IPS-20b (cell line): Measurements from ENCODE around the gene PDHX.

Experiments
- H3K27ac ChIP-seq: one replicate; pipeline ENCODE4 v1.5.1; 2013; ENCODE audit warnings: low read length
- H3K27me3 ChIP-seq: 2 replicates; pipeline ENCODE4 v1.6.1; 2013; ENCODE audit warnings: mild to moderate bottlenecking, low read length, inconsistent platforms; ENCODE audit not compliant: insufficient read depth
- H3K36me3 ChIP-seq: 2 replicates; pipeline ENCODE4 v1.6.1; 2013; ENCODE audit warnings: low read depth, mild to moderate bottlenecking, inconsistent platforms, low read length, moderate library complexity; ENCODE audit not compliant: insufficient read depth
- H3K4me1 ChIP-seq: 2 replicates; pipeline ENCODE4 v1.6.1; 2013; ENCODE audit warnings: mild to moderate bottlenecking, control low read depth, inconsistent platforms, low read length, moderate library complexity; ENCODE audit not compliant: insufficient read depth
- H3K4me3 ChIP-seq: 2 replicates; pipeline ENCODE4 v1.5.1; 2013; ENCODE audit warnings: mild to moderate bottlenecking, low read length, inconsistent platforms
- H3K9ac ChIP-seq: 2 replicates; pipeline ENCODE4 v1.6.1; 2013; ENCODE audit warnings: low read depth, mild to moderate bottlenecking, inconsistent platforms, low read length, moderate library complexity
- H3K9me3 ChIP-seq: 2 replicates; pipeline ENCODE4 v1.6.1; 2013; ENCODE audit warnings: mild to moderate bottlenecking, low read depth, low read length, inconsistent platforms; ENCODE audit not compliant: insufficient read depth

The PDHX gene

DNA sequence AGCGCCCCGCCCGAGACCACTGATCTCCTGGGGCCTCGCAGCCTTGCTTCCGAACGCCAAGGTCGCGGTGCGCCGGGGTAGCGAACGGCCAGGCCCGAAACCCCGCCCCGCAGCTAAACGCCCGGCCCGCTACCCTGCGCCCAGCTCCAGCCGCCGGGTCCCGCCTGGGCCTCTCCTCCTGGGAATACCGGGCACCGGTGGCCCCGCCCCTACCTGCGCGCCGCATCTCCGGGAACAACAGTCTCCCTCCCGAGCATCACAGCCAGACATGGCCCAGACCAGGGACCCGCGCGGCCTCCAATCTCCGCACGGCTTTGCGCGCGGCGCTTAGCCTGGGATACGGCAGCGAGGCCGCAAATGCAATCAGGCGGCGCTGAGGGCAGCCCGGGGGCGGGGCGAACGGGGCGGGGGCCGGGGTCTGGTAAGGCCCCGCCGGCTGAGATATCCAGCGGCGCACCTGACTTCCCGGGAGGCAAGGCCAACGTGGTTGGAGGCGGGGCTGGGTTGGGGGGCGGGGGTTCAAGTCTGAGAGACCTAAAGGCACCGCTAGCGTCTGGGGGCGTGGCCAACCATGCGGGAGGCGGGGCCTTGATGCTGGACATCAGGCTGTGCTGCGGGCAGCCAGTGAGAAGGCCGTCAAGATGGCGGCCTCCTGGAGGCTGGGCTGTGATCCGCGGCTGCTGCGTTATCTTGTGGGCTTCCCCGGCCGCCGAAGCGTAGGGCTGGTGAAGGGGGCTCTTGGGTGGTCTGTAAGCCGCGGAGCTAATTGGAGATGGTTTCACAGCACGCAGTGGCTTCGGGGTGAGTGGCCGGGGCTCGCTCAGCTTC is at the start of gene PDHX, which contains the start of gene APIP:
PDHX (plus strand) TSS at position 604 of the 828 bp plus-strand sequence; CDS start at position 642, 38 bp downstream.
APIP (minus strand) TSS at position 365 of the 828 bp plus-strand sequence; CDS start at position 270, 95 bp downstream.
- peak within 1 kb of the TSS; percentile 87 for H3K27ac ChIP-seq
- peaks cover 5% of the 10 kb centered on the region; the same call in 1 of the 2 replicates for H3K4me1 ChIP-seq
- peak within 1 kb of the TSS; percentile 98 for H3K9ac ChIP-seq
- H3K9me3 ChIP-seq = no peaks in the 10 kb centered on the region
- peaks cover 23% of the 10 kb centered on the region; the same call in 1 of the 2 replicates for H3K36me3 ChIP-seq
- H3K27me3 ChIP-seq = no peaks in the 10 kb centered on the region
- peak within 1 kb of the TSS; percentile 99 for H3K4me3 ChIP-seq

DNA sequence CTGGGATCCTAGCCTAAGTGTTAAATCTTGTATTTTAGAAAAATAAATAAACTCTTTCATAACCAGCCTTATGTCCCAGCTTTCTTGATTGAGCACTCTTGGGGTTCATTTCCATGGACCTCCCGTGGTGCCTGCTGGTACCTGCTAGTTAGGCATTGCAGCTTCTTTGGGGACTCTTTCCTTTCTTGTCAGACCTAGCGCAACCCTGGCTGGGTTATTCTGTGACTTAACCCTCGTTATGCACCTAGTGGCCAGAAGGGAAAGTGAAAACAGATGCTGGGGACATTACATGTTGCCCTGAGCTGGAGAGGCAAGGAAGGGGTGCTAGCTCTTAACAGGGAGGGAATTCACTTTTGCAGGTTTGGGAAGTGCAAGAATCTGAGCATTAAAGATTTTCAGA is 47.0 kb upstream of the PDHX start:
- H3K4me1 ChIP-seq = no peaks in the 10 kb centered on the region
- H3K9ac ChIP-seq = no peak overlapping the region
- H3K27ac ChIP-seq = no peak overlapping the region
- H3K36me3 ChIP-seq = no peaks in the 10 kb centered on the region
- no peaks in the 10 kb centered on the region for H3K27me3 ChIP-seq
- no peak overlapping the region for H3K4me3 ChIP-seq
- H3K9me3 ChIP-seq = no peaks in the 10 kb centered on the region

DNA sequence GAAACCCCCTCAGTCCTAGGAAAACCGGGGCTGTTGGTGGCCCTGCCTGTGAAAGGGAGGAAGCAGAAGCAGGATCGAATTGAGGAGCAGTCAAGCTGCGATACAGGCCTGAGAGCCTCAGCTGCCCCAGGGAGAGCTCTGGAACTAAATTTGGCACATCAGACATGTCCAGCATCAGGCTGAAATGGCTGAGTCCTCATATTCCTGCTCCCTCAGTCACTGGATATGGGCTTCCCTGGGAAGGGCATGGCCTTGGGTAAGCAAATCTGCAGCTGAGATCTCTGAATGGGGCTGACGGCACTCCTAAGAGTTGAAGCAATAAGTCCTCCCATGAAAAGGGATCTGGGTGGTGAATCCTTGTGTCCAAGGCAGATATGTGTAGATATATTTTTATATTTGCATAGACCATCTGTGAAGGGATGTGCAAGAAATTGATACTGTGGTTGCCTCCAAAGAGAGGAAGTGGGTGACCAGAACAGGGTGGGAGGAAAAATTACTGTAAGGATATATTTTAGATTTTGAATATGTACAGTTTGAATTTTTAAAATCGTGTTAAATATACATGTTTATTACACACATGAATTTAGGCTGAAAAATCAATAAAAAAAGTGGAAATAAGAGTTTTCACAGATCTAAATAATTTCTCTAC is 45.7 kb upstream of the PDHX start:
- no peaks in the 10 kb centered on the region for H3K36me3 ChIP-seq
- H3K9ac ChIP-seq = no peak overlapping the region
- no peaks in the 10 kb centered on the region for H3K9me3 ChIP-seq
- H3K27me3 ChIP-seq = no peaks in the 10 kb centered on the region
- no peak overlapping the region for H3K4me3 ChIP-seq
- H3K27ac ChIP-seq = no peak overlapping the region
- no peaks in the 10 kb centered on the region for H3K4me1 ChIP-seq

- H3K9ac ChIP-seq = no peak overlapping the region
- no peaks in the 10 kb centered on the region for H3K9me3 ChIP-seq
- no peaks in the 10 kb centered on the region for H3K27me3 ChIP-seq
- H3K36me3 ChIP-seq = peaks cover 15% of the 10 kb centered on the region
- no peak overlapping the region for H3K27ac ChIP-seq
- H3K4me3 ChIP-seq = no peak overlapping the region
- H3K4me1 ChIP-seq = no peaks in the 10 kb centered on the region
These were observed 42.2 kb upstream of the PDHX start for GRCh38 chr11:34874202-34874601.

DNA sequence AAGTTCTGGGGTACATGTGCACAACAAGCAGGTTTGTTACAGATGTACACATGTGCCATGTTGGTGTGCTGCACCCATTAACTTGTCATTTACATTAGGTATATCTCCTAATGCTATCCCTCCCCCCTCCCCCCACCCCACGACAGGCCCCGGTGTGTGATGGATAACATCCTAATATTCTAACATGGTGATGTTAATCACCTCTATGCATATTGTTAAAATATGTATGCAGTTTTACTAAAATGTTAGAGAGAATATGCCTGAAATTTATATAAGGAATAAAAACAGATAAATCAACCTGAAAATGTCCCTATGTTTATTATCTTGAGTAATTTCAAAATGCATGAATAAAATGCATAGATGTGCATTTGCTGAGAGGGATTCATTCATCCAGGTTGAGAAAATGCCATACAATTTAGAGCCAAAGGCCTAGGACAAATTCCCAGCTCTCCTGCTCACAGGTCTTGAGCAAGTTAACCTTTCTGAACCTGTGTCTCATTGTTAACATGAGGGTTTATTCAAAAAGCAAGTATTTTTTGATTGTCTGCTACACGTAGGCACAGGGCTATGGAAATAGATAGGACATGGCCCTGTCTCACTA is 38.9 kb upstream of the PDHX start:
- H3K9me3 ChIP-seq = no peaks in the 10 kb centered on the region

DNA sequence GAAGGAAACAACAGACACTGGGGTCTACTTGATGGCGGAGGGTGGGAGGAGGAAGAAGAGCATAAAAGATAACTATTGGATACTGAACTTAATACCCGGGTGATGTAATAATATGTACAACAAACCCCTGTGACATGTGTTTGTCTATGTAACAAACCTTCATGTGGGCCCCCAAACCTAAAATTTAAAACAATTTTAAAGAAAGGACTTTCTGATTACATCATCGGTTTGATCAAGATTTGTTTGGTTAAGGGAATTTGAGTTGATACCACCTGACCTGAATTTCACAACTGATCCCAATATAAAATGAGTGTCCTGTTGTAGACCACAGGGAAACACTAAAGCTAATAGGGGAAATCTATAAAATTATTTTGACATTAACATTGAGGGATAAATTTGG is 34.5 kb upstream of the PDHX start:
- no peak overlapping the region for H3K27ac ChIP-seq
- H3K9ac ChIP-seq = no peak overlapping the region
- no peaks in the 10 kb centered on the region for H3K27me3 ChIP-seq
- no peaks in the 10 kb centered on the region for H3K9me3 ChIP-seq
- H3K4me3 ChIP-seq = no peak overlapping the region
- H3K36me3 ChIP-seq = peaks cover 36% of the 10 kb centered on the region
- H3K4me1 ChIP-seq = no peaks in the 10 kb centered on the region

More for the DNA sequence above, 38.9 kb upstream of the PDHX start:
- Histone ChIP-seq H3K27me3 (no peaks in the 10 kb centered on the region), H3K4me3 (no peak overlapping the region), H3K4me1 (no peaks in the 10 kb centered on the region), H3K9ac (no peak overlapping the region), H3K36me3 (peaks cover 27% of the 10 kb centered on the region), H3K27ac (no peak overlapping the region)

GRCh38 chr11:34886609-34887008 is 29.8 kb upstream of the PDHX start:
- Histone ChIP-seq H3K4me3 (no peak overlapping the region), H3K27ac (no peak overlapping the region), H3K36me3 (peaks cover 30% of the 10 kb centered on the region), H3K9ac (no peak overlapping the region), H3K4me1 (no peaks in the 10 kb centered on the region), H3K9me3 (no peaks in the 10 kb centered on the region), H3K27me3 (no peaks in the 10 kb centered on the region)

GRCh38 chr11:34887260-34887659 is 29.2 kb upstream of the PDHX start:
- Histone ChIP-seq H3K9ac (no peak overlapping the region), H3K9me3 (no peaks in the 10 kb centered on the region), H3K27ac (no peak overlapping the region), H3K36me3 (peaks cover 24% of the 10 kb centered on the region), H3K4me1 (no peaks in the 10 kb centered on the region), H3K27me3 (no peaks in the 10 kb centered on the region), H3K4me3 (no peak overlapping the region)

DNA sequence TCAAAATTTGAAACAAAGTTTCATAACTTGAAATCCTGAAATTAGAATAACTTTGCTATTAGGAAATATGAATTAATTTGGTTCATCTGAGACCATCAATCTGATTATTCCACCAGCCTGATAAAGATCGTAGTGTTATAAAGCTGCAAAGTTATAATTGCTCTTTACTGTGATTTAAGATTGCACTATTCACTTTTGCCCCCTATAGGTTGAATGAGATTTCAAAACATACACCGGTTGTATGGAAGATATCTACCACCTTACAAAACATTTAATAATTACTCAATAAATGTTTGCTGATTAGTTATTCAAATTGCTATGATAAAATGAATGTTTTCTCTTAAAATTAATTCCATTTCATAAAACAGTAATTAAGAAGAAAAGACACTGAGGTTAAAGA is 26.3 kb upstream of the PDHX start:
- no peaks in the 10 kb centered on the region for H3K27me3 ChIP-seq
- peaks cover 19% of the 10 kb centered on the region for H3K36me3 ChIP-seq
- H3K9me3 ChIP-seq = no peaks in the 10 kb centered on the region
- H3K27ac ChIP-seq = no peak overlapping the region
- H3K4me1 ChIP-seq = no peaks in the 10 kb centered on the region
- no peak overlapping the region for H3K9ac ChIP-seq
- H3K4me3 ChIP-seq = no peak overlapping the region

DNA sequence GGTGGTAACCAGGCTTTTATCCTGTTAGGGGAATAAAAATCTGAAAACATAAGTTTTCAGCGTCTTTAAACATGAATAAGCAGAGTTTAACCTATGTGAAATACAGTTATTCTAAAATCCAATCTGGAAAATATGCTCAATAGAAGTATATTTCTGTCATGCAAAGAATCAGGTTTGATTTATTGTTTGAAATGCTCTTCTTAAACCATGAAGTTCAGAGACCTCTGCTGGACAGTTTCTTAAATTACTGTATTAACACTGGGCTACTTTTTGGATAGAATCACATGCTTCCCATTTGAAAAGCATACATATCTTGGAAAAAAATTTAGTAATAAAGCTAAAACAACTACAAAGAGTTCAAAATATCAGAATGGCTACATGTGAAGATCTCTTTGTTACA is 25.6 kb upstream of the PDHX start:
- Histone ChIP-seq H3K27ac (no peak overlapping the region), H3K9ac (no peak overlapping the region), H3K36me3 (peaks cover 19% of the 10 kb centered on the region)

DNA sequence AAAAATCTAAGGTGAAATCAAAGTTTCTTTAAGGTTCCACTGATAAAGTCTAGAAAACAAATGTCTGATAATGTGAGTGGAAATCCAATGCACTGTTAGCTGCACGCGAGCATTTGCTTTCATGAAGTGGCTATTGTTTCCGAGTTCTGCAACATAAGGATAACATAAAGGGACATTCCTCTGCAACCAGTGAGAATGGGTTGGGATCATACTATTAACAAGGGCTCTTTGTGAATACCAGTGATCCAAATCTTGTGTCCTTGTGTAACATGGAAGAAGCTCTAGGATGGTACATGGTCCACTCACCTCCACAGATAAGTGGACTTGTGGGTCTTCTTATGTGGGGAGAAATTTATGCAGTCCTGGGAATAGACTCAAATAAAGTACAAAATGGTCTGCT is 24.8 kb upstream of the PDHX start:
- Histone ChIP-seq H3K27ac (no peak overlapping the region), H3K9ac (no peak overlapping the region), H3K27me3 (no peaks in the 10 kb centered on the region), H3K36me3 (peaks cover 18% of the 10 kb centered on the region), H3K4me3 (no peak overlapping the region), H3K4me1 (no peaks in the 10 kb centered on the region), H3K9me3 (no peaks in the 10 kb centered on the region; the same call in 1 of the 2 replicates)

More for the DNA sequence above, 25.6 kb upstream of the PDHX start:
- Histone ChIP-seq H3K4me1 (no peaks in the 10 kb centered on the region), H3K4me3 (no peak overlapping the region), H3K9me3 (no peaks in the 10 kb centered on the region), H3K27me3 (no peaks in the 10 kb centered on the region)
